CD14-positive monocyte (primary cell): Measurements from ENCODE around the gene UTRN. TPM values are rescaled to one million over a fixed set of nuclear protein-coding genes. Genes with fewer than 3 reads are reported as not detected.

ENCODE experiments used
- DNase-seq, 3 donors: peaks; one replicate each; pipeline ENCODE4 v3.0.0-alpha.2; 2011 to 2022
- H2AFZ ChIP-seq: 2 replicates; pipeline ENCODE4 v1.6.0; 2012; ENCODE audit warnings: mild to moderate bottlenecking, low read depth, low read length, inconsistent platforms; ENCODE audit not compliant: insufficient read depth, poor library complexity, severe bottlenecking
- H3K27ac ChIP-seq, 2 donors: 1 replicate in 1 of 2; 2 replicates in 1 of 2; pipeline ENCODE4 v1.5.1; 2012 to 2013; ENCODE audit warnings: low read length in 2 of 2, control low read depth in 1 of 2, inconsistent platforms in 1 of 2, low read depth in 1 of 2, mild to moderate bottlenecking in 1 of 2
- H3K27me3 ChIP-seq, 2 donors: one replicate each; pipeline versions ENCODE4 v1.6.0 to v1.6.1; 2011 to 2013; ENCODE audit warnings: low read length in 2 of 2; ENCODE audit not compliant: control insufficient read depth in 2 of 2, insufficient read depth in 2 of 2
- H3K36me3 ChIP-seq, 2 donors: replicated peaks in 1 of 2; 1 replicate in 1 of 2; 2 replicates in 1 of 2; pipeline versions ENCODE4 v1.5.1 to v1.6.1; 2012 to 2013; ENCODE audit warnings: low read length in 2 of 2, control low read depth in 1 of 2, inconsistent platforms in 1 of 2, mild to moderate bottlenecking in 1 of 2; ENCODE audit not compliant: insufficient read depth in 2 of 2, control insufficient read depth in 1 of 2
- H3K4me1 ChIP-seq, 2 donors: 1 replicate in 1 of 2; 2 replicates in 1 of 2; pipeline versions ENCODE4 v1.5.1 to v1.6.1; 2012 to 2013; ENCODE audit warnings: low read length in 2 of 2, control low read depth in 1 of 2, inconsistent platforms in 1 of 2, mild to moderate bottlenecking in 1 of 2, moderate library complexity in 1 of 2; ENCODE audit not compliant: insufficient read depth in 2 of 2, control insufficient read depth in 1 of 2
- H3K4me2 ChIP-seq: replicated peaks from 2 replicates; pipeline ENCODE3; 2012; ENCODE audit warnings: low read length, moderate library complexity, mild to moderate bottlenecking; ENCODE audit not compliant: poor library complexity, severe bottlenecking; ENCODE audit errors: extremely low read depth
- H3K4me3 ChIP-seq, 3 experiments: fragments of 200-600 bp in 1 of 3; sonication (generic) in 1 of 3; replicated peaks in 1 of 3; 1 replicate in 2 of 3; 2 replicates in 1 of 3; pipeline ENCODE4 v1.5.1; 2011 to 2013; ENCODE audit warnings: low read length in 3 of 3, mild to moderate bottlenecking in 3 of 3, control low read depth in 2 of 3, low read depth in 2 of 3, inconsistent platforms in 1 of 3, moderate library complexity in 1 of 3
- H3K79me2 ChIP-seq: 2 replicates; pipeline ENCODE4 v1.6.0; 2012; ENCODE audit warnings: mild to moderate bottlenecking, control low read depth, inconsistent platforms, low read length, moderate library complexity; ENCODE audit not compliant: insufficient read depth
- H3K9ac ChIP-seq: 2 replicates; pipeline ENCODE4 v1.6.0; 2017; ENCODE audit warnings: low read length, mild to moderate bottlenecking; ENCODE audit not compliant: insufficient read depth, poor library complexity, severe bottlenecking
- H3K9me3 ChIP-seq, 2 donors: replicated peaks in 1 of 2; 1 replicate in 1 of 2; 2 replicates in 1 of 2; pipeline versions ENCODE4 v1.5.1 to v1.6.1; 2012 to 2013; ENCODE audit warnings: low read length in 2 of 2, control low read depth in 1 of 2; ENCODE audit not compliant: control insufficient read depth in 1 of 2, insufficient read depth in 1 of 2
- H4K20me1 ChIP-seq: 2 replicates; pipeline ENCODE4 v1.6.0; 2012; ENCODE audit warnings: mild to moderate bottlenecking, low read length, control low read depth, moderate library complexity; ENCODE audit not compliant: insufficient read depth
- H3K27ac Mint-ChIP-seq, 7 donors: one replicate each; pipeline ENCODE4 v1.8.0; 2020; ENCODE audit warnings: mild to moderate bottlenecking in 7 of 7, mixed read lengths in 7 of 7, moderate library complexity in 6 of 7, inconsistent platforms in 2 of 7
- H3K27me3 Mint-ChIP-seq, 3 donors: one replicate each; pipeline ENCODE4 v1.8.0; 2021 to 2022; ENCODE audit warnings: low read depth in 3 of 3, mild to moderate bottlenecking in 3 of 3, mixed read lengths in 3 of 3, moderate library complexity in 3 of 3, inconsistent platforms in 1 of 3
- H3K36me3 Mint-ChIP-seq, 2 donors: one replicate each; pipeline ENCODE4 v1.8.0; 2020; ENCODE audit warnings: mixed read lengths in 2 of 2, inconsistent platforms in 1 of 2, mild to moderate bottlenecking in 1 of 2
- H3K4me1 Mint-ChIP-seq: one replicate; pipeline ENCODE4 v1.8.0; 2020; ENCODE audit warnings: mild to moderate bottlenecking, mixed read lengths
- H3K4me3 Mint-ChIP-seq, 2 donors: one replicate each; pipeline ENCODE4 v1.8.0; 2020; ENCODE audit warnings: mild to moderate bottlenecking in 2 of 2, mixed read lengths in 2 of 2, moderate library complexity in 1 of 2
- H3K9me3 Mint-ChIP-seq, 7 donors: one replicate each; pipeline ENCODE4 v1.8.0; 2020 to 2022; ENCODE audit warnings: mixed read lengths in 7 of 7, mild to moderate bottlenecking in 6 of 7, moderate library complexity in 6 of 7, inconsistent platforms in 2 of 7
- WGBS: methylation state at CpG from one replicate; pipeline ENCODE4 v1.1.5; 2013; ENCODE audit warnings: missing lambda C conversion rate; ENCODE audit not compliant: insufficient coverage; 5-methylcytosine and 5-hydroxymethylcytosine counted together
- intact Hi-C, 2 donors: fragments of 100-400 bp; cut with micrococcal nuclease; formaldehyde crosslinking; loops; one replicate each; pipeline versions ENCODE4 v1.15.0 to v1.15.1; 2023
- polyA plus RNA-seq, 3 donors: library from polyadenylated mRNA; depleted of rRNA in 1 of 3; unstranded in 2 of 3; stranded (reverse) in 1 of 3; fragments of 300-500 nt in 2 of 3; fragments of >200 nt in 1 of 3; fragmentation: Illumina TruSeq in 2 of 3; gene quantifications; 1 replicate in 2 of 3; 2 replicates in 1 of 3; pipeline ENCODE4 v1.2.3, GENCODE V29; 2012 to 2021
- TF ChIP-seq, protein P1 (sequence below): fragments of 200-600 bp; IDR thresholded peaks from one replicate; pipeline ENCODE4 v1.8.0; 2022; ENCODE audit warnings: antibody characterized with exemption, mild to moderate bottlenecking

UTRN gene
- polyA plus RNA-seq, 3 donors: 21.8 to 106 (median 66.1) TPM

DNA sequence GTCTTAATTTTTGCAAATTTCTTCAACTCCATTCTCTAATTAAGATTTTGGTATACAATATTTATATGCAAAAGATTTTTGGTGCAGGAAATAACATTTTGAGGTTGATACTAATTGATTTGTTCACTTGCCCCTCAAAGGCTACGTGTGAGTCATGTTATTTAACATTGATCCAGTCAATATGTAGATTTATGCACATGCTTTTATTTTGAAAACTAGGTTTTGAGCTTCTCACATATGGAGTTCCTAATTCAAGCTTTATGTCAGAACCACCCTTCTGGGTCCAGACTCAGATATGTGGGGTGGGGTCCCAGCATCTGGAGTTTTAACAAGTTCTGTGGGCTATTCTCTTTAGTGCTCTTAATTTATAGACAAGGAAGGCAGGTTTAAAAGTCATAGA, 13.8 kb downstream of the UTRN start:
- Histone ChIP-seq H3K9ac (no peak overlapping the region), H2AFZ (no peak overlapping the region), H3K4me3 (no peak overlapping the region), H3K79me2 (peaks cover 98% of the 10 kb centered on the region), H3K36me3 (peaks cover 12 to 54% of the 10 kb centered on the region in 2 donors), H3K27me3 (no peaks in the 10 kb centered on the region), H3K27ac (no peak overlapping the region), H3K4me2 (no peak overlapping the region), H3K4me1 (peaks cover 0 to 21% of the 10 kb centered on the region in 2 donors), H4K20me1 (peaks cover 98% of the 10 kb centered on the region), H3K9me3 (no peaks in the 10 kb centered on the region)
- peaks cover 28% of the 10 kb centered on the region for H3K4me1 Mint-ChIP-seq
- no CpG with 5 or more reads among the region's 1 CpG for WGBS
- DNase-seq: no peak
- no peak overlapping the region for H3K4me3 Mint-ChIP-seq
- intact Hi-C loops: no loop called here
- H3K9me3 Mint-ChIP-seq: peaks cover 0 to 3% (median 0%) of the 10 kb centered on the region in 7 donors
- H3K36me3 Mint-ChIP-seq: peaks cover 40 to 49% of the 10 kb centered on the region in 2 donors
- H3K27me3 Mint-ChIP-seq: no peaks in the 10 kb centered on the region
- TF ChIP-seq, protein P1, sequence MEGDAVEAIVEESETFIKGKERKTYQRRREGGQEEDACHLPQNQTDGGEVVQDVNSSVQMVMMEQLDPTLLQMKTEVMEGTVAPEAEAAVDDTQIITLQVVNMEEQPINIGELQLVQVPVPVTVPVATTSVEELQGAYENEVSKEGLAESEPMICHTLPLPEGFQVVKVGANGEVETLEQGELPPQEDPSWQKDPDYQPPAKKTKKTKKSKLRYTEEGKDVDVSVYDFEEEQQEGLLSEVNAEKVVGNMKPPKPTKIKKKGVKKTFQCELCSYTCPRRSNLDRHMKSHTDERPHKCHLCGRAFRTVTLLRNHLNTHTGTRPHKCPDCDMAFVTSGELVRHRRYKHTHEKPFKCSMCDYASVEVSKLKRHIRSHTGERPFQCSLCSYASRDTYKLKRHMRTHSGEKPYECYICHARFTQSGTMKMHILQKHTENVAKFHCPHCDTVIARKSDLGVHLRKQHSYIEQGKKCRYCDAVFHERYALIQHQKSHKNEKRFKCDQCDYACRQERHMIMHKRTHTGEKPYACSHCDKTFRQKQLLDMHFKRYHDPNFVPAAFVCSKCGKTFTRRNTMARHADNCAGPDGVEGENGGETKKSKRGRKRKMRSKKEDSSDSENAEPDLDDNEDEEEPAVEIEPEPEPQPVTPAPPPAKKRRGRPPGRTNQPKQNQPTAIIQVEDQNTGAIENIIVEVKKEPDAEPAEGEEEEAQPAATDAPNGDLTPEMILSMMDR: no peak
- H3K27ac Mint-ChIP-seq: peak overlapping the region in 1 of 7 donors; percentile 34

DNA sequence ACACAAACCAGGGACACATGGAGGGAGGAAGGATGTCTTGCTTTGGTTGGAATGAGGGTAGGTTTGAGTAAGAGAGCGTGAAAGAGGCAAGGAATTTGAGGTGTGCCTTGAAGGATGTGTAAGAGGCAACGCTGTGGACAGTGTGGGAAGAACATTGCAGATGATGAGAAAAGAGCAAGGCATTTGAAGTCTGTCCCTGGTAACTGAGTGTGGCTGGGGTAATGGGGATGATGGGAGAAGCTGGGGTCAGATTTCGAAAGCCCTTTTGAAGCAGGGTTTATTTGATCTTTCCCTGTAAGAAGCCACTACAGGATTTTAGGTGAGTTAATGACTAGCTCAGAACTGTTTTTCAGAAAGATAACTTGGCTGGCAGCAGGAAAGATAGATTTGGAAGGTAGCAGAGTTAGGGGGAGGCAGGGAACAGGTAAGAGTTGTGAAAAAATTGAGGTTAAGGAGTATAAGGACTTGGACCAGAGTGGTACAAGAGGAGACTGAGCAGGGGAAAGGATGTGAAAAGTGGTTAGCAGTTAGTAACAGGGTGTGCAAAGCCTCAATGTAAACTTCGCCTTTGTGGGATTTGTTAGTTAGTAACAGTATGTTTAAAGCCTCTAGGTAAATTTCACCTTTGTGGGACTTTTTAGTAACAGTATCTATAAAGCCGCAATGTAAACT, 17.7 kb downstream of the UTRN start:
- Histone ChIP-seq H3K4me2 (no peak overlapping the region), H3K36me3 (peaks cover 4 to 36% of the 10 kb centered on the region in 2 donors), H4K20me1 (peaks cover 97% of the 10 kb centered on the region), H3K27me3 (no peaks in the 10 kb centered on the region), H3K79me2 (peaks cover 100% of the 10 kb centered on the region), H3K4me1 (peaks cover 0 to 7% of the 10 kb centered on the region in 2 donors), H3K4me3 (no peak overlapping the region), H3K9me3 (no peaks in the 10 kb centered on the region), H2AFZ (no peak overlapping the region), H3K27ac (no peak overlapping the region), H3K9ac (no peak overlapping the region)
- peak overlapping the region in 1 of 7 donors; percentile 48 for H3K27ac Mint-ChIP-seq
- DNase-seq: no peak
- peaks cover 22 to 40% of the 10 kb centered on the region in 2 donors for H3K36me3 Mint-ChIP-seq
- no peaks in the 10 kb centered on the region for H3K9me3 Mint-ChIP-seq
- H3K4me1 Mint-ChIP-seq: peaks cover 27% of the 10 kb centered on the region
- 98% methylated on average over 4 of the region's 5 CpGs for WGBS
- no peaks in the 10 kb centered on the region for H3K27me3 Mint-ChIP-seq
- TF ChIP-seq, protein P1: no peak
- intact Hi-C loops: no loop called here
- H3K4me3 Mint-ChIP-seq: no peak overlapping the region
